ENCODE data around the gene PRG2. TPM values are rescaled to one million over a fixed set of nuclear protein-coding genes. Genes with fewer than 3 reads are reported as not detected.

The PRG2 gene
- total RNA-seq, 1 experiment from 2014 or later, result not detected

DNA sequence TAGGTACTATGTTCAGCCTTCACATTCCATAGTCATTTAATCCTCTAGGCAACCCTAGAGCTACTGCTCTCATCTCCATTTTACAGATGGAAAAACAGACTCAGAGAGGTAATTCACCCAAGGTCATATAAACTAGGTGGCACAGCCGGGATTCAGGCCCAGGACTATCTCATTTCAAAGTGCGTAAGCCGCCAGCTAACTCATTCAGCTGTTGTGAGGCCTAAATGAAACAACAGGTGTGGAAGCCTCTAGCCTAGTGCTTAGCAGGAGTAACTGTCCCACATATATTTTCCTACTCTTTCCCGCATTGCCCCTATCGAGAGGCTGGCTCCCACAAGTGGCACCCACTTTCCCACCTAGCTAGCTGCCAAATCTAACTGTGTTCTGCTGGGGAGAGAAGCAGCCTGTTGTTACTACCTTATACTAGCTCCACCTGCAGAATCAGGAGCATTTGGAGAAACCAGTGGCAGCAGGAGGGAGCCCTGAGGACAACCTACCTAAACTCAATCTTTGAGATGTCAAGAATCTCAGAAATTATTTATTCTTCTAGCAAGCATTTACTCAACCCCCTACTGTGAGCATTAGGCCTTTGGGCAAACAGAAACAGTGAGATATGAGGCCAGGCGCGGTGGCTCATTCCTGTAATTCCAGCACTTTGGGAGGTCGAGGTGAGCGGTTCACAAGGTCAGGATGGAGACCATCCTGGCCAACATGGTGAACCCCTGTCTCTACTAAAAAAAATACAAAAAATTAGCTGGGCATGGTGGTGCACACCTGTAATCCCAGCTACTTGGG is 30.4 kb downstream of the PRG2 start:
- no peak overlapping the region for H3K4me3 ChIP-seq (ENCODE audit: low read depth in 2 of 2, low read length in 2 of 2)
- no peak for DNase-seq (ENCODE audit: low read depth, low spot score)
- in situ Hi-C loops (cut with HindIII; ENCODE audit: low pct_unique_long_range_greater_than_20kb, low sequenced_read_pairs) (no loop called here), intact Hi-C loops (cut with micrococcal nuclease; ENCODE audit: unreplicated experiment) (no loop called here)
- TF ChIP-seq, protein P1, sequence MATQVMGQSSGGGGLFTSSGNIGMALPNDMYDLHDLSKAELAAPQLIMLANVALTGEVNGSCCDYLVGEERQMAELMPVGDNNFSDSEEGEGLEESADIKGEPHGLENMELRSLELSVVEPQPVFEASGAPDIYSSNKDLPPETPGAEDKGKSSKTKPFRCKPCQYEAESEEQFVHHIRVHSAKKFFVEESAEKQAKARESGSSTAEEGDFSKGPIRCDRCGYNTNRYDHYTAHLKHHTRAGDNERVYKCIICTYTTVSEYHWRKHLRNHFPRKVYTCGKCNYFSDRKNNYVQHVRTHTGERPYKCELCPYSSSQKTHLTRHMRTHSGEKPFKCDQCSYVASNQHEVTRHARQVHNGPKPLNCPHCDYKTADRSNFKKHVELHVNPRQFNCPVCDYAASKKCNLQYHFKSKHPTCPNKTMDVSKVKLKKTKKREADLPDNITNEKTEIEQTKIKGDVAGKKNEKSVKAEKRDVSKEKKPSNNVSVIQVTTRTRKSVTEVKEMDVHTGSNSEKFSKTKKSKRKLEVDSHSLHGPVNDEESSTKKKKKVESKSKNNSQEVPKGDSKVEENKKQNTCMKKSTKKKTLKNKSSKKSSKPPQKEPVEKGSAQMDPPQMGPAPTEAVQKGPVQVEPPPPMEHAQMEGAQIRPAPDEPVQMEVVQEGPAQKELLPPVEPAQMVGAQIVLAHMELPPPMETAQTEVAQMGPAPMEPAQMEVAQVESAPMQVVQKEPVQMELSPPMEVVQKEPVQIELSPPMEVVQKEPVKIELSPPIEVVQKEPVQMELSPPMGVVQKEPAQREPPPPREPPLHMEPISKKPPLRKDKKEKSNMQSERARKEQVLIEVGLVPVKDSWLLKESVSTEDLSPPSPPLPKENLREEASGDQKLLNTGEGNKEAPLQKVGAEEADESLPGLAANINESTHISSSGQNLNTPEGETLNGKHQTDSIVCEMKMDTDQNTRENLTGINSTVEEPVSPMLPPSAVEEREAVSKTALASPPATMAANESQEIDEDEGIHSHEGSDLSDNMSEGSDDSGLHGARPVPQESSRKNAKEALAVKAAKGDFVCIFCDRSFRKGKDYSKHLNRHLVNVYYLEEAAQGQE (IDR thresholded peaks at IDR 0.05; ENCODE audit: insufficient read depth in 1 of 2, low read depth in 2 of 2, low read length in 1 of 2), result no peak
- no peak for TF ChIP-seq POLR2AphosphoS5 (IDR thresholded peaks at IDR 0.05; ENCODE audit: low read depth, low read length)
- TF ChIP-seq, protein P2, sequence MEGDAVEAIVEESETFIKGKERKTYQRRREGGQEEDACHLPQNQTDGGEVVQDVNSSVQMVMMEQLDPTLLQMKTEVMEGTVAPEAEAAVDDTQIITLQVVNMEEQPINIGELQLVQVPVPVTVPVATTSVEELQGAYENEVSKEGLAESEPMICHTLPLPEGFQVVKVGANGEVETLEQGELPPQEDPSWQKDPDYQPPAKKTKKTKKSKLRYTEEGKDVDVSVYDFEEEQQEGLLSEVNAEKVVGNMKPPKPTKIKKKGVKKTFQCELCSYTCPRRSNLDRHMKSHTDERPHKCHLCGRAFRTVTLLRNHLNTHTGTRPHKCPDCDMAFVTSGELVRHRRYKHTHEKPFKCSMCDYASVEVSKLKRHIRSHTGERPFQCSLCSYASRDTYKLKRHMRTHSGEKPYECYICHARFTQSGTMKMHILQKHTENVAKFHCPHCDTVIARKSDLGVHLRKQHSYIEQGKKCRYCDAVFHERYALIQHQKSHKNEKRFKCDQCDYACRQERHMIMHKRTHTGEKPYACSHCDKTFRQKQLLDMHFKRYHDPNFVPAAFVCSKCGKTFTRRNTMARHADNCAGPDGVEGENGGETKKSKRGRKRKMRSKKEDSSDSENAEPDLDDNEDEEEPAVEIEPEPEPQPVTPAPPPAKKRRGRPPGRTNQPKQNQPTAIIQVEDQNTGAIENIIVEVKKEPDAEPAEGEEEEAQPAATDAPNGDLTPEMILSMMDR (IDR thresholded peaks at IDR 0.05), result no peak
- no peak for TF ChIP-seq SIN3A (IDR thresholded peaks at IDR 0.05; ENCODE audit: borderline replicate concordance, insufficient read depth, low read depth, low read length)
- no peak for TF ChIP-seq TCF7L2 (IDR thresholded peaks at IDR 0.05; ENCODE audit: low read depth, low read length)
- no peaks in the 10 kb centered on the region for H3K9me3 ChIP-seq (ENCODE audit: control insufficient read depth, insufficient read depth, low read depth, low read length)
- ChIA-PET POLR2A (no interaction called here), CTCF (interaction anchor here (0.7 kb wide), 1 partner anchor 10 kb away, joined by 3 read pairs; no protein-coding TSS in a partner anchor)
- 0 out of 2 replicates have a peak, but pooled peaks cover 7% of the 10 kb centered on the region for H3K4me1 ChIP-seq (ENCODE audit: control insufficient read depth, insufficient read depth, low read length)
- H3K36me3 ChIP-seq (ENCODE audit: control insufficient read depth, insufficient read depth, low read length), result no peaks in the 10 kb centered on the region
- H3K27ac ChIP-seq (ENCODE audit: low read length), result no peak overlapping the region
- no peak for ATAC-seq
- no TSS peak for BruUV-seq (replicated peaks)
- no peaks in the 10 kb centered on the region; the same call in 1 of the 2 replicates for H3K27me3 ChIP-seq (ENCODE audit: control insufficient read depth, insufficient read depth, low read length)

DNA sequence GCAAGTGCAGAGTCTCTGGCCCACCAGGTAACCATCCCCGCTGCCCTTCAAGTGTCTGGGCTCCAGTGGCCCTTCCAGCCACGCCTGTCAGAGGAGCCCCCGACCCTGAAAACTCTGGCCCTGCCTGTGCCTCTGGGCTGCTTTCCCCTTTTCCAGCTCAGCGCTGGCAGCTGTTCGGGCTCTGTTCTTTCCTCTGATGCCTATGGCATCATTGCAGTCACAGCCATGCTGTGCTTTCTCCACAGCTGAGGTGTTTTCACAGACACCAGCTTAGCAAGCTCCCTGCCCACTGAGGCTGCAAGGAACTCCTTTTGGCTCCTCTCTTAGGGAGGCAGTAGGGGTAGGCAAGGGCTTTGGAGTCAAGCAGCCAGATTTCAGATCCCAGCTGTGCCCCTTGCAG is 31.1 kb downstream of the PRG2 start:
- no peaks in the 10 kb centered on the region for H3K9me3 ChIP-seq (ENCODE audit: control insufficient read depth, insufficient read depth, low read depth, low read length)
- H3K27me3 ChIP-seq (ENCODE audit: control insufficient read depth, insufficient read depth, low read length), result no peaks in the 10 kb centered on the region; the same call in 1 of the 2 replicates
- intact Hi-C loops (cut with micrococcal nuclease; ENCODE audit: unreplicated experiment) (no loop called here), in situ Hi-C loops (cut with HindIII; ENCODE audit: low pct_unique_long_range_greater_than_20kb, low sequenced_read_pairs) (no loop called here)
- BruUV-seq (replicated peaks), result no TSS peak
- H3K36me3 ChIP-seq (ENCODE audit: control insufficient read depth, insufficient read depth, low read length), result no peaks in the 10 kb centered on the region
- H3K4me1 ChIP-seq (ENCODE audit: control insufficient read depth, insufficient read depth, low read length), result 0 out of 2 replicates have a peak, but pooled peaks cover 7% of the 10 kb centered on the region
- TF ChIP-seq, protein P2 (IDR thresholded peaks at IDR 0.05), result no peak
- no peak for TF ChIP-seq POLR2AphosphoS5 (IDR thresholded peaks at IDR 0.05; ENCODE audit: low read depth, low read length)
- no peak for TF ChIP-seq SIN3A (IDR thresholded peaks at IDR 0.05; ENCODE audit: borderline replicate concordance, insufficient read depth, low read depth, low read length)
- no peak for TF ChIP-seq TCF7L2 (IDR thresholded peaks at IDR 0.05; ENCODE audit: low read depth, low read length)
- TF ChIP-seq, protein P1 (IDR thresholded peaks at IDR 0.05; ENCODE audit: insufficient read depth in 1 of 2, low read depth in 2 of 2, low read length in 1 of 2), result no peak
- no peak for ATAC-seq
- no peak overlapping the region for H3K27ac ChIP-seq (ENCODE audit: low read length)
- ChIA-PET CTCF (no interaction called here), POLR2A (no interaction called here)
- no peak overlapping the region for H3K4me3 ChIP-seq (ENCODE audit: low read depth in 2 of 2, low read length in 2 of 2)
- DNase-seq (ENCODE audit: low read depth, low spot score), result no peak

All from Panc1 (cell line).